GM12878 (cell line): ENCODE measurements around the gene AQP5. TPM values are rescaled to one million over a fixed set of nuclear protein-coding genes. Genes with fewer than 3 reads are reported as not detected.

ENCODE experiments used
- ATAC-seq: fragments of 200-7000 bp; cut with Tn5 transposase; 3 replicates; pipeline ENCODE4 v1.9.1; 2020; ENCODE audit warnings: mild to moderate bottlenecking, moderate library complexity
- BruUV-seq: library from RNA; stranded (reverse); fragments of 400-500 nt; replicated peaks from 2 replicates; lab custom pipeline; 2021; lab: Mats Ljungman, UMichigan
- CTCF ChIA-PET: fragments of 300-600 bp; sonication (Branson Sonifier 250); formaldehyde crosslinking; extraction: SDS; loops from one replicate; lab custom pipeline; 2021; ENCODE audit warnings: inconsistent platforms; lab: Yijun Ruan, JAX
- POLR2A ChIA-PET: fragments of 350-600 bp; formaldehyde crosslinking; extraction: SDS; loops from one replicate; lab custom pipeline; 2021; ENCODE audit warnings: inconsistent platforms; lab: Charles Lee
- RAD21 ChIA-PET: fragments of 300-600 bp; sonication (Branson Sonifier 250); formaldehyde crosslinking; loops from one replicate; lab custom pipeline; 2023; ENCODE audit warnings: antibody characterized with exemption; ENCODE audit not compliant: unreplicated experiment; lab: Charles Lee
- SMC1A ChIA-PET: fragments of 300-600 bp; sonication (Branson Sonifier 250); formaldehyde crosslinking; loops from one replicate; lab custom pipeline; 2023; ENCODE audit not compliant: unreplicated experiment, uncharacterized antibody; lab: Charles Lee
- DNase-seq: peaks from one replicate; pipeline ENCODE4 v3.0.0-alpha.2; 2011; ENCODE audit warnings: low read depth, low spot score
- FAIRE-seq: peaks from 3 replicates; lab custom pipeline; 2011; peaks lifted over from hg19 to GRCh38; lab: Jason Lieb, UNC
- H2AFZ ChIP-seq: 2 replicates; pipeline ENCODE4 v1.6.0; 2011; ENCODE audit warnings: low read depth, low read length, control low read depth; ENCODE audit not compliant: control insufficient read depth
- H3K27ac ChIP-seq: 2 replicates; pipeline ENCODE4 v1.5.1; 2011; ENCODE audit warnings: control low read depth; ENCODE audit not compliant: control insufficient read depth, insufficient read depth
- H3K27me3 ChIP-seq, 2 experiments: replicated peaks in 1 of 2; 2 replicates each; pipeline versions ENCODE4 v1.6.0 to v1.6.1; 2011; ENCODE audit warnings: low read length in 1 of 2; ENCODE audit not compliant: control insufficient read depth in 2 of 2, insufficient read depth in 2 of 2
- H3K36me3 ChIP-seq, 2 experiments: 2 replicates each; pipeline ENCODE4 v1.5.1; 2011; ENCODE audit warnings: low read length in 1 of 2; ENCODE audit not compliant: control insufficient read depth in 2 of 2, insufficient read depth in 2 of 2
- H3K4me1 ChIP-seq: 2 replicates; pipeline ENCODE4 v1.6.1; 2011; ENCODE audit warnings: mild to moderate bottlenecking, low read length, moderate library complexity, mixed read lengths; ENCODE audit not compliant: control insufficient read depth, insufficient read depth
- H3K4me2 ChIP-seq: 2 replicates; pipeline ENCODE4 v1.6.0; 2011; ENCODE audit warnings: control low read depth; ENCODE audit not compliant: control insufficient read depth, insufficient read depth
- H3K4me3 ChIP-seq: fragments of 200-600 bp; sonication (generic); 2 replicates; pipeline ENCODE4 v1.5.1; 2016
- H3K79me2 ChIP-seq: 2 replicates; pipeline ENCODE4 v1.6.0; 2011; ENCODE audit warnings: low read length; ENCODE audit not compliant: control insufficient read depth, insufficient read depth
- H3K9ac ChIP-seq: 2 replicates; pipeline ENCODE4 v1.8.0; 2011; ENCODE audit warnings: low read length, control low read depth, mixed read lengths; ENCODE audit not compliant: control insufficient read depth, insufficient read depth
- H3K9me3 ChIP-seq: replicated peaks from 3 replicates; pipeline ENCODE4 v1.5.1; 2011; ENCODE audit warnings: mild to moderate bottlenecking, low read length; ENCODE audit not compliant: control insufficient read depth, insufficient read depth
- H4K20me1 ChIP-seq: 2 replicates; pipeline ENCODE4 v1.6.0; 2011; ENCODE audit not compliant: control insufficient read depth, insufficient read depth
- ASH2L ChIP-seq: fragments of 300-600, 200-600 bp; sonication (generic); IDR thresholded peaks from 2 replicates; pipeline ENCODE4 v1.6.1; 2017; ENCODE audit warnings: low read depth, mild to moderate bottlenecking, borderline replicate concordance
- ATF3 ChIP-seq: IDR thresholded peaks from 2 replicates; pipeline ENCODE4 v1.6.1; 2011; ENCODE audit warnings: low read depth, mild to moderate bottlenecking, low read length, moderate library complexity, borderline replicate concordance; ENCODE audit errors: extremely low read depth
- BHLHE40 ChIP-seq, 2 experiments: fragments of 450-650 bp in 1 of 2; IDR thresholded peaks; 2 replicates each; pipeline ENCODE4 v1.6.1; 2011 to 2017; ENCODE audit warnings: low read depth in 2 of 2, borderline replicate concordance in 1 of 2, improper control_type of control experiment in 1 of 2, low read length in 1 of 2, mild to moderate bottlenecking in 1 of 2
- CBFB ChIP-seq: IDR thresholded peaks from 2 replicates; pipeline ENCODE4 v1.6.1; 2016; ENCODE audit warnings: antibody characterized with exemption, low read depth
- CHD4 ChIP-seq: fragments of 200-600 bp; sonication (generic); IDR thresholded peaks from 2 replicates; pipeline ENCODE4 v1.6.1; 2016; ENCODE audit warnings: mild to moderate bottlenecking
- DPF2 ChIP-seq: fragments of 450-650 bp; IDR thresholded peaks from 2 replicates; pipeline ENCODE4 v1.6.1; 2017; ENCODE audit warnings: mild to moderate bottlenecking
- FOXM1 ChIP-seq: IDR thresholded peaks from 2 replicates; pipeline ENCODE4 v1.6.1; 2012; ENCODE audit warnings: low read depth, mild to moderate bottlenecking, inconsistent platforms, low read length, moderate library complexity
- HDAC6 ChIP-seq: fragments of 200-600 bp; sonication (generic); IDR thresholded peaks from one replicate; pipeline ENCODE4 v1.8.0; 2017; ENCODE audit warnings: antibody characterized with exemption; ENCODE audit not compliant: unreplicated experiment
- KLF5 ChIP-seq: fragments of 450-650 bp; IDR thresholded peaks from 2 replicates; pipeline ENCODE4 v1.6.1; 2014; ENCODE audit warnings: mild to moderate bottlenecking; ENCODE audit not compliant: partially characterized antibody
- MEF2B ChIP-seq: fragments of 450-650 bp; IDR thresholded peaks from 2 replicates; pipeline ENCODE4 v1.6.1; 2018; ENCODE audit warnings: mild to moderate bottlenecking, moderate library complexity; ENCODE audit not compliant: partially characterized antibody, poor library complexity, severe bottlenecking
- MTA2 ChIP-seq: fragments of 450-650 bp; IDR thresholded peaks from 2 replicates; pipeline ENCODE4 v1.6.1; 2016; ENCODE audit warnings: low read depth, mild to moderate bottlenecking, moderate library complexity
- MYB ChIP-seq: fragments of 150-350 bp; IDR thresholded peaks from 2 replicates; pipeline ENCODE4 v1.6.1; 2014; ENCODE audit warnings: mild to moderate bottlenecking, low read depth, low read length, borderline replicate concordance
- NBN ChIP-seq: fragments of 450-650 bp; IDR thresholded peaks from 2 replicates; pipeline ENCODE4 v1.6.1; 2016
- NR2C1 ChIP-seq: fragments of 450-650 bp; IDR thresholded peaks from 2 replicates; pipeline ENCODE4 v1.6.1; 2017; ENCODE audit warnings: antibody characterized with exemption, mild to moderate bottlenecking, moderate library complexity
- POLR2AphosphoS5 ChIP-seq: IDR thresholded peaks from 2 replicates; pipeline ENCODE4 v1.6.1; 2011; ENCODE audit warnings: mild to moderate bottlenecking, low read length, inconsistent platforms
- SMAD5 ChIP-seq: IDR thresholded peaks from 2 replicates; pipeline ENCODE4 v1.6.1; 2016; ENCODE audit warnings: antibody characterized with exemption, low read depth
- ZBED1 ChIP-seq: IDR thresholded peaks from 2 replicates; pipeline ENCODE4 v1.6.1; 2016; ENCODE audit warnings: borderline replicate concordance
- ZBTB4 ChIP-seq: fragments of 450-650 bp; formaldehyde crosslinking; IDR thresholded peaks from 2 replicates; pipeline ENCODE4 v1.4.0; 2022; ENCODE audit warnings: mild to moderate bottlenecking, moderate library complexity
- WGBS: methylation state at CpG from one replicate; pipeline ENCODE4 v1.1.6; 2016; ENCODE audit warnings: low lambda C conversion rate; ENCODE audit not compliant: insufficient replicate concordance, insufficient coverage; ENCODE audit errors: missing lambda C conversion rate; 5-methylcytosine and 5-hydroxymethylcytosine counted together
- in situ Hi-C: fragments of 300-500 bp; cut with MboI; formaldehyde crosslinking; loops from 9 replicates; pipeline ENCODE4 v1.14.3; 2018; ENCODE audit warnings: mixed read lengths
- intact Hi-C: fragments of 100-400 bp; cut with micrococcal nuclease; formaldehyde crosslinking; loops from one replicate; pipeline ENCODE4 v1.14.2; 2022; ENCODE audit not compliant: unreplicated experiment
- polyA plus RNA-seq, 11 experiments: library from polyadenylated mRNA; depleted of rRNA in 4 of 11; unstranded in 6 of 11; stranded (reverse) in 5 of 11; fragments of >200 nt; fragmentation: Nextera tagmentation in 4 of 11; fragmentation: Illumina TruSeq in 1 of 11; extraction: Ambion mirVana in 4 of 11; extraction: Trizol in 1 of 11; gene quantifications; 1 replicate in 1 of 11; 2 replicates in 10 of 11; pipeline versions ENCODE4 v1.2.1 to v1.2.3, GENCODE V29; 2011 to 2016; ENCODE audit warnings: inconsistent platforms in 2 of 11, missing spikeins in 2 of 11, low read depth in 1 of 11
- total RNA-seq, 4 experiments: library from RNA; depleted of rRNA in 3 of 4; stranded (reverse); fragments of >200 nt in 3 of 4; fragmentation: Illumina TruSeq in 1 of 4; extraction: Trizol in 1 of 4; gene quantifications; 2 replicates each; pipeline versions ENCODE4 v1.2.1 to v1.2.3, GENCODE V29; 2013 to 2021

Gene AQP5
- total and polyA plus RNA-seq, 10 of the 15 experiments (the other 5 are each of a cell fraction or from before 2014, with no cell fraction given): not detected

- in situ Hi-C loops: no loop called here
- Histone ChIP-seq H3K27me3 (peaks cover 5 to 6% of the 10 kb centered on the region in 2 experiments; a peak in 3 of 4 replicates), H3K79me2 (no peaks in the 10 kb centered on the region), H3K4me1 (peaks cover 8% of the 10 kb centered on the region), H4K20me1 (no peaks in the 10 kb centered on the region), H2AFZ (no peak overlapping the region), H3K36me3 (no peaks in the 10 kb centered on the region), H3K4me3 (no peak overlapping the region), H3K27ac (no peak overlapping the region), H3K9ac (no peak overlapping the region), H3K9me3 (no peaks in the 10 kb centered on the region; the same call in 2 of the 3 replicates), H3K4me2 (no peak overlapping the region; the same call in 1 of the 2 replicates)
- BruUV-seq: no TSS peak
- CTCF ChIA-PET: interaction anchor here (0.6 to 5.9 kb wide), 45 partner anchors 8 to 916 kb away, joined by 3 to 121 read pairs (median 6); partner anchors contain the start of genes AQP2, COX14 and RACGAP1
- FAIRE-seq: no peak
- SMC1A ChIA-PET: interaction anchor here (0.8 to 4.2 kb wide), 11 partner anchors 21 to 203 kb away, joined by 3 to 25 read pairs (median 4); partner anchors contain the start of gene COX14
- no peak for ATAC-seq
- POLR2A ChIA-PET: interaction anchor here (0.6 to 1.0 kb wide), 2 partner anchors 104 to 206 kb away, joined by 3 to 4 read pairs; no protein-coding TSS in a partner anchor
- no peak for DNase-seq
- RAD21 ChIA-PET: interaction anchor here (1.0 to 5.1 kb wide), 14 partner anchors 10 to 196 kb away, joined by 3 to 74 read pairs (median 4); partner anchors contain the start of gene SMARCD1
- 5% methylated on average over 15 of the region's 16 CpGs for WGBS
- no peak for TF ChIP-seq MYB
- no peak for TF ChIP-seq ZBTB4 (CRISPR knock-in tag)
- no peak for TF ChIP-seq KLF5
- no peak for TF ChIP-seq BHLHE40 (IDR thresholded peaks at IDR 0.05; ENCODE audit: borderline replicate concordance in 1 of 2, low read depth in 2 of 2, low read length in 1 of 2)
- no peak for TF ChIP-seq ZBED1
- TF ChIP-seq CBFB: no peak
- no peak for TF ChIP-seq MEF2B
- no peak for TF ChIP-seq HDAC6
- TF ChIP-seq MTA2: no peak
- no peak for TF ChIP-seq NR2C1
- TF ChIP-seq CHD4: no peak
- TF ChIP-seq SMAD5: no peak
- TF ChIP-seq POLR2AphosphoS5: no peak
- no peak for TF ChIP-seq DPF2
- no peak for TF ChIP-seq ATF3
- no peak for TF ChIP-seq ASH2L
- no peak for TF ChIP-seq FOXM1
- TF ChIP-seq NBN: no peak
- intact Hi-C loops: loop anchor here (1.0 to 5.0 kb wide), 5 partner anchors 73 to 211 kb away; no protein-coding TSS in a partner anchor
Observed at GRCh38 chr12:49966511-49967041, 4.9 kb downstream of the AQP5 start.
